H9 (cell line): ENCODE measurements around the gene STK10. TPM values are rescaled to one million over a fixed set of nuclear protein-coding genes. Genes with fewer than 3 reads are reported as not detected.

Experiments used
- DNase-seq: peaks from one replicate; pipeline ENCODE4 v3.0.0-alpha.2; 2017
- H2AFZ ChIP-seq: one replicate; pipeline ENCODE4 v1.6.1; 2013; ENCODE audit warnings: mild to moderate bottlenecking, low read length, control low read depth, moderate library complexity
- H2AK5ac ChIP-seq: 2 replicates; pipeline ENCODE4 v1.6.1; 2013; ENCODE audit warnings: low read length, control low read depth, mixed read lengths; ENCODE audit not compliant: insufficient read length
- H2BK120ac ChIP-seq: one replicate; pipeline ENCODE4 v1.6.1; 2013; ENCODE audit warnings: low read depth, mild to moderate bottlenecking, low read length, control low read depth, inconsistent platforms; ENCODE audit not compliant: poor library complexity, severe bottlenecking
- H2BK12ac ChIP-seq: 2 replicates; pipeline ENCODE4 v1.6.1; 2013; ENCODE audit warnings: low read length, control low read depth, mixed read lengths, low read depth; ENCODE audit not compliant: insufficient read length
- H2BK15ac ChIP-seq: 2 replicates; pipeline ENCODE4 v1.6.1; 2013; ENCODE audit warnings: low read depth, low read length, control low read depth
- H2BK20ac ChIP-seq: one replicate; pipeline ENCODE4 v1.6.1; 2013; ENCODE audit warnings: low read depth, mild to moderate bottlenecking, low read length, control low read depth, inconsistent platforms; ENCODE audit not compliant: poor library complexity, severe bottlenecking
- H2BK5ac ChIP-seq: 2 replicates; pipeline ENCODE4 v1.6.1; 2013; ENCODE audit warnings: low read length, control low read depth, mixed read lengths; ENCODE audit not compliant: insufficient read length
- H3K14ac ChIP-seq: 2 replicates; pipeline ENCODE4 v1.6.1; 2013; ENCODE audit warnings: low read length, control low read depth; ENCODE audit not compliant: insufficient read depth
- H3K18ac ChIP-seq: 2 replicates; pipeline ENCODE4 v1.6.1; 2013; ENCODE audit warnings: low read depth, mild to moderate bottlenecking, mixed read lengths, low read length, control low read depth; ENCODE audit not compliant: insufficient read length
- H3K23ac ChIP-seq: 2 replicates; pipeline ENCODE4 v1.6.1; 2013; ENCODE audit warnings: low read length, control low read depth, mixed read lengths, low read depth; ENCODE audit not compliant: insufficient read length
- H3K23me2 ChIP-seq: 2 replicates; pipeline ENCODE4 v1.6.1; 2013; ENCODE audit warnings: low read depth, mild to moderate bottlenecking, mixed read lengths, low read length, control low read depth; ENCODE audit not compliant: insufficient read length, poor library complexity, severe bottlenecking
- H3K27ac ChIP-seq: 2 replicates; pipeline ENCODE4 v1.5.1; 2013; ENCODE audit warnings: low read length, control low read depth, mixed read lengths, low read depth; ENCODE audit not compliant: insufficient read length
- H3K27me3 ChIP-seq: 2 replicates; pipeline ENCODE4 v1.6.1; 2013; ENCODE audit warnings: low read length, control low read depth, inconsistent platforms; ENCODE audit not compliant: insufficient read depth
- H3K4ac ChIP-seq: 2 replicates; pipeline ENCODE4 v1.6.1; 2013; ENCODE audit warnings: low read depth, mild to moderate bottlenecking, control low read depth, inconsistent platforms, low read length, moderate library complexity
- H3K4me1 ChIP-seq: 2 replicates; pipeline ENCODE4 v1.6.1; 2013; ENCODE audit warnings: low read length, control low read depth, inconsistent platforms; ENCODE audit not compliant: insufficient read depth
- H3K4me2 ChIP-seq: 2 replicates; pipeline ENCODE4 v1.6.1; 2013; ENCODE audit warnings: low read length, control low read depth, mixed read lengths; ENCODE audit not compliant: insufficient read length, insufficient read depth
- H3K56ac ChIP-seq: 2 replicates; pipeline ENCODE4 v1.6.1; 2013; ENCODE audit warnings: low read depth, mild to moderate bottlenecking, mixed read lengths, low read length, control low read depth; ENCODE audit not compliant: insufficient read length
- H3K79me1 ChIP-seq: 2 replicates; pipeline ENCODE4 v1.6.1; 2013; ENCODE audit warnings: low read depth, mild to moderate bottlenecking, moderate library complexity, low read length, control low read depth, inconsistent platforms; ENCODE audit not compliant: insufficient read depth, poor library complexity, severe bottlenecking
- H3K79me2 ChIP-seq: 2 replicates; pipeline ENCODE4 v1.6.1; 2013; ENCODE audit warnings: low read length, control low read depth, inconsistent platforms; ENCODE audit not compliant: insufficient read depth
- H3K9ac ChIP-seq: 2 replicates; pipeline ENCODE4 v1.6.1; 2013; ENCODE audit warnings: low read length, control low read depth, mixed read lengths; ENCODE audit not compliant: insufficient read length; ENCODE audit errors: extremely low read depth
- H3K9me3 ChIP-seq: one replicate; pipeline ENCODE4 v1.6.1; 2013; ENCODE audit warnings: low read depth, low read length, inconsistent platforms; ENCODE audit not compliant: control insufficient read depth
- H3T11ph ChIP-seq: one replicate; pipeline ENCODE4 v1.6.1; 2013; ENCODE audit warnings: mild to moderate bottlenecking, low read length, control low read depth, inconsistent platforms
- H4K20me1 ChIP-seq: one replicate; pipeline ENCODE4 v1.6.1; 2013; ENCODE audit not compliant: control insufficient read depth, insufficient read length, insufficient read depth
- H4K5ac ChIP-seq: 2 replicates; pipeline ENCODE4 v1.6.1; 2013; ENCODE audit warnings: low read depth, mild to moderate bottlenecking, mixed read lengths, low read length, control low read depth; ENCODE audit not compliant: insufficient read length
- H4K8ac ChIP-seq: replicated peaks from 2 replicates; pipeline ENCODE4 v1.6.1; 2013; ENCODE audit warnings: low read length, control low read depth, mixed read lengths, low read depth; ENCODE audit not compliant: insufficient read length
- H4K91ac ChIP-seq: 2 replicates; pipeline ENCODE4 v1.6.1; 2013; ENCODE audit warnings: low read depth, mild to moderate bottlenecking, moderate library complexity, mixed read lengths, low read length, control low read depth; ENCODE audit not compliant: insufficient read length
- H3K27ac Mint-ChIP-seq, 3 experiments: 2 replicates in 2 of 3; 3 replicates in 1 of 3; pipeline ENCODE4 v1.8.0; 2020 to 2021; ENCODE audit warnings: mixed read lengths in 3 of 3, mild to moderate bottlenecking in 1 of 3, moderate library complexity in 1 of 3
- H3K27me3 Mint-ChIP-seq: 2 replicates; pipeline ENCODE4 v1.8.0; 2021; ENCODE audit warnings: low read depth, mild to moderate bottlenecking, moderate library complexity, mixed read lengths
- H3K36me3 Mint-ChIP-seq, 3 experiments: 2 replicates in 2 of 3; 3 replicates in 1 of 3; pipeline ENCODE4 v1.8.0; 2020 to 2021; ENCODE audit warnings: low read depth in 3 of 3, mixed read lengths in 3 of 3; ENCODE audit not compliant: insufficient read depth in 1 of 3
- H3K4me1 Mint-ChIP-seq, 2 experiments: 2 replicates each; pipeline ENCODE4 v1.8.0; 2020; ENCODE audit warnings: mixed read lengths in 2 of 2
- H3K4me3 Mint-ChIP-seq, 2 experiments: 2 replicates in 1 of 2; 3 replicates in 1 of 2; pipeline ENCODE4 v1.8.0; 2020 to 2021; ENCODE audit warnings: mild to moderate bottlenecking in 2 of 2, mixed read lengths in 2 of 2, moderate library complexity in 1 of 2
- H3K9me3 Mint-ChIP-seq, 2 experiments: 2 replicates in 1 of 2; 3 replicates in 1 of 2; pipeline ENCODE4 v1.8.0; 2020; ENCODE audit warnings: mild to moderate bottlenecking in 2 of 2, mixed read lengths in 2 of 2, moderate library complexity in 1 of 2
- WGBS: extraction: QIAGEN DNeasy Blood & Tissue Kit; methylation state at CpG from one replicate; pipeline ENCODE4 v1.1.7; 2013; ENCODE audit warnings: missing lambda C conversion rate, low lambda C conversion rate, mixed read lengths; ENCODE audit not compliant: insufficient read length; ENCODE audit errors: extremely low coverage; 5-methylcytosine and 5-hydroxymethylcytosine counted together
- total RNA-seq: library from RNA; stranded (reverse); gene quantifications from 2 replicates; pipeline ENCODE4 v1.2.1, GENCODE V29; 2021
- TF ChIP-seq, protein P1 (sequence below): fragments of 200-600 bp; sonication (generic); conservative IDR thresholded peaks from 3 replicates; pipeline ENCODE4 v1.8.0; 2021; ENCODE audit warnings: antibody characterized with exemption, mild to moderate bottlenecking

The STK10 gene
- total RNA-seq, 1 experiment from 2014 or later: 14.6 TPM

DNA sequence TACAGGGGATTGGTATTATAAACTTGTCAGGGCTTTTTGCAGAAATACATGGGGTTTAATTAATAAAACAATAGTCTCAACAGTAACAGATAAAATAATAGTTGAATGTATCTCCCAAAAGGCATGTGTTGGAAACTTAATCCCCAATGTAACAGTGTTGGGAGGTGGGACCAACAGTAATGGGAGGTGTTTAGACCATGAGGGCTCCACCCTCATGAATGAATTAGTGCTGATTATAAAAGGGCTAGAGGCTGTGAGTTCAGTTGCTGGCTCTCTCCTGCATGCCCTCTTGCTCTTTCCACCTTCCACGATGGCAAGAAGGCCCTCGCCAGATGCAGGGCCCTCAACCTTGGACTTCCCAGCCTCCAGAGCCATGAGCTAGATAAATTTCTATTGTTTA is 56.3 kb downstream of the STK10 start:
- Histone ChIP-seq H3K4me1 (no peaks in the 10 kb centered on the region), H2AFZ (no peak overlapping the region), H3K4ac (no peak overlapping the region), H3T11ph (no peak overlapping the region), H3K9ac (no peak overlapping the region), H3K27me3 (no peaks in the 10 kb centered on the region), H3K4me2 (no peak overlapping the region), H3K79me1 (no peaks in the 10 kb centered on the region), H4K20me1 (no peaks in the 10 kb centered on the region), H2BK12ac (no peak overlapping the region), H3K27ac (no peak overlapping the region), H3K23me2 (no peaks in the 10 kb centered on the region), H2BK15ac (no peak overlapping the region), H2BK5ac (no peak overlapping the region), H2AK5ac (no peak overlapping the region), H3K23ac (no peak overlapping the region), H4K91ac (no peak overlapping the region), H3K18ac (no peak overlapping the region), H3K56ac (no peak overlapping the region), H3K79me2 (no peaks in the 10 kb centered on the region), H4K5ac (no peak overlapping the region), H3K14ac (no peak overlapping the region), H3K9me3 (no peaks in the 10 kb centered on the region), H2BK120ac (no peak overlapping the region), H2BK20ac (no peak overlapping the region), H4K8ac (no peak overlapping the region)
- WGBS: no CpG with 5 or more reads among the region's 2 CpGs
- Mint-ChIP-seq H3K36me3 (peaks cover 7 to 12% (median 8%) of the 10 kb centered on the region in 3 experiments; a peak in 5 of 7 replicates), H3K9me3 (peaks cover 11 to 12% of the 10 kb centered on the region in 2 experiments), H3K4me1 (no peaks in the 10 kb centered on the region; a peak in 1 of 4 replicates), H3K27me3 (no peaks in the 10 kb centered on the region), H3K27ac (no peak overlapping the region), H3K4me3 (no peak overlapping the region)
- TF ChIP-seq, protein P1, sequence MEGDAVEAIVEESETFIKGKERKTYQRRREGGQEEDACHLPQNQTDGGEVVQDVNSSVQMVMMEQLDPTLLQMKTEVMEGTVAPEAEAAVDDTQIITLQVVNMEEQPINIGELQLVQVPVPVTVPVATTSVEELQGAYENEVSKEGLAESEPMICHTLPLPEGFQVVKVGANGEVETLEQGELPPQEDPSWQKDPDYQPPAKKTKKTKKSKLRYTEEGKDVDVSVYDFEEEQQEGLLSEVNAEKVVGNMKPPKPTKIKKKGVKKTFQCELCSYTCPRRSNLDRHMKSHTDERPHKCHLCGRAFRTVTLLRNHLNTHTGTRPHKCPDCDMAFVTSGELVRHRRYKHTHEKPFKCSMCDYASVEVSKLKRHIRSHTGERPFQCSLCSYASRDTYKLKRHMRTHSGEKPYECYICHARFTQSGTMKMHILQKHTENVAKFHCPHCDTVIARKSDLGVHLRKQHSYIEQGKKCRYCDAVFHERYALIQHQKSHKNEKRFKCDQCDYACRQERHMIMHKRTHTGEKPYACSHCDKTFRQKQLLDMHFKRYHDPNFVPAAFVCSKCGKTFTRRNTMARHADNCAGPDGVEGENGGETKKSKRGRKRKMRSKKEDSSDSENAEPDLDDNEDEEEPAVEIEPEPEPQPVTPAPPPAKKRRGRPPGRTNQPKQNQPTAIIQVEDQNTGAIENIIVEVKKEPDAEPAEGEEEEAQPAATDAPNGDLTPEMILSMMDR: no peak
- no peak for DNase-seq
